T-helper 1 cell treated with Interleukin-12 subunit alpha and Interleukin-12 subunit beta and Interleukin-4 antibody, amounts not matched to agents 30 μg/mL and 1 μg/mL, for 36 hours (primary cell): ENCODE data around the gene SERTAD2.
A peak's percentile ranks its signal among the peaks of the same experiment; 100 is the strongest.

Source experiments
- H3K27ac Mint-ChIP-seq: one replicate; pipeline ENCODE4 v1.8.0; 2021; ENCODE audit warnings: mild to moderate bottlenecking, mixed read lengths
- H3K27me3 Mint-ChIP-seq: one replicate; pipeline ENCODE4 v1.8.0; 2021; ENCODE audit warnings: low read depth, mixed read lengths
- H3K36me3 Mint-ChIP-seq: one replicate; pipeline ENCODE4 v1.8.0; 2021; ENCODE audit warnings: low read depth, mixed read lengths
- H3K4me1 Mint-ChIP-seq: one replicate; pipeline ENCODE4 v1.8.0; 2021; ENCODE audit warnings: low read depth, mixed read lengths
- H3K4me3 Mint-ChIP-seq: one replicate; pipeline ENCODE4 v1.8.0; 2021; ENCODE audit warnings: mild to moderate bottlenecking, moderate library complexity, mixed read lengths
- H3K9me3 Mint-ChIP-seq: one replicate; pipeline ENCODE4 v1.8.0; 2021; ENCODE audit warnings: mixed read lengths

Gene SERTAD2

GRCh38 chr2:64632835-64633819, 20.6 kb downstream of the SERTAD2 start:
- Mint-ChIP-seq H3K4me1 (peaks cover 20% of the 10 kb centered on the region), H3K27ac (no peak overlapping the region), H3K4me3 (no peak overlapping the region), H3K27me3 (no peaks in the 10 kb centered on the region), H3K36me3 (peaks cover 38% of the 10 kb centered on the region), H3K9me3 (no peaks in the 10 kb centered on the region)

- H3K4me3 Mint-ChIP-seq, result no peak overlapping the region
- no peaks in the 10 kb centered on the region for H3K27me3 Mint-ChIP-seq
- peaks cover 34% of the 10 kb centered on the region for H3K36me3 Mint-ChIP-seq
- peaks cover 8% of the 10 kb centered on the region for H3K4me1 Mint-ChIP-seq
- no peak overlapping the region for H3K27ac Mint-ChIP-seq
- H3K9me3 Mint-ChIP-seq, result no peaks in the 10 kb centered on the region
Measured at GRCh38 chr2:64631771-64632170, 21.9 kb downstream of the SERTAD2 start.

GRCh38 chr2:64630752-64631151, 23.0 kb downstream of the SERTAD2 start:
- H3K27me3 Mint-ChIP-seq, result no peaks in the 10 kb centered on the region
- H3K27ac Mint-ChIP-seq, result no peak overlapping the region
- no peaks in the 10 kb centered on the region for H3K9me3 Mint-ChIP-seq
- H3K36me3 Mint-ChIP-seq, result peaks cover 28% of the 10 kb centered on the region
- no peak overlapping the region for H3K4me3 Mint-ChIP-seq
- H3K4me1 Mint-ChIP-seq, result peaks cover 5% of the 10 kb centered on the region

GRCh38 chr2:64629875-64630274, 23.8 kb downstream of the SERTAD2 start:
- H3K27ac Mint-ChIP-seq, result no peak overlapping the region

GRCh38 chr2:64629329-64629781, 24.4 kb downstream of the SERTAD2 start:
- H3K27ac Mint-ChIP-seq, result no peak overlapping the region
- peaks cover 22% of the 10 kb centered on the region for H3K36me3 Mint-ChIP-seq
- peaks cover 3% of the 10 kb centered on the region for H3K4me1 Mint-ChIP-seq
- no peaks in the 10 kb centered on the region for H3K9me3 Mint-ChIP-seq
- no peak overlapping the region for H3K4me3 Mint-ChIP-seq
- H3K27me3 Mint-ChIP-seq, result no peaks in the 10 kb centered on the region

More at GRCh38 chr2:64629875-64630274, 23.8 kb downstream of the SERTAD2 start:
- Mint-ChIP-seq H3K4me3 (no peak overlapping the region), H3K4me1 (peaks cover 3% of the 10 kb centered on the region), H3K27me3 (no peaks in the 10 kb centered on the region), H3K36me3 (peaks cover 25% of the 10 kb centered on the region), H3K9me3 (no peaks in the 10 kb centered on the region)

- peaks cover 3% of the 10 kb centered on the region for H3K4me1 Mint-ChIP-seq
- H3K27me3 Mint-ChIP-seq, result no peaks in the 10 kb centered on the region
- peak overlapping the region; percentile 11 for H3K27ac Mint-ChIP-seq
- no peaks in the 10 kb centered on the region for H3K9me3 Mint-ChIP-seq
- peaks cover 14% of the 10 kb centered on the region for H3K36me3 Mint-ChIP-seq
- H3K4me3 Mint-ChIP-seq, result no peak overlapping the region
Measured at GRCh38 chr2:64627860-64628841, 25.6 kb downstream of the SERTAD2 start.

GRCh38 chr2:64626963-64627760, 26.6 kb downstream of the SERTAD2 start:
- peaks cover 12% of the 10 kb centered on the region for H3K36me3 Mint-ChIP-seq
- H3K4me3 Mint-ChIP-seq, result no peak overlapping the region
- H3K27ac Mint-ChIP-seq, result peak overlapping the region; percentile 11
- H3K4me1 Mint-ChIP-seq, result peaks cover 3% of the 10 kb centered on the region
- H3K27me3 Mint-ChIP-seq, result no peaks in the 10 kb centered on the region
- no peaks in the 10 kb centered on the region for H3K9me3 Mint-ChIP-seq

- Mint-ChIP-seq H3K9me3 (no peaks in the 10 kb centered on the region), H3K4me1 (peaks cover 3% of the 10 kb centered on the region), H3K36me3 (peaks cover 9% of the 10 kb centered on the region), H3K4me3 (no peak overlapping the region), H3K27ac (no peak overlapping the region), H3K27me3 (no peaks in the 10 kb centered on the region)
Measured at GRCh38 chr2:64626146-64626809, 27.4 kb downstream of the SERTAD2 start.

GRCh38 chr2:64625299-64626145, 28.2 kb downstream of the SERTAD2 start:
- no peak overlapping the region for H3K27ac Mint-ChIP-seq
- no peaks in the 10 kb centered on the region for H3K9me3 Mint-ChIP-seq
- H3K27me3 Mint-ChIP-seq, result peaks cover under 1% of the 10 kb centered on the region
- H3K4me1 Mint-ChIP-seq, result peaks cover 3% of the 10 kb centered on the region
- no peak overlapping the region for H3K4me3 Mint-ChIP-seq
- H3K36me3 Mint-ChIP-seq, result peaks cover 2% of the 10 kb centered on the region

- H3K27ac Mint-ChIP-seq, result no peak overlapping the region
Measured at GRCh38 chr2:64624862-64625261, 28.9 kb downstream of the SERTAD2 start.

GRCh38 chr2:64624108-64624610, 29.6 kb downstream of the SERTAD2 start:
- no peak overlapping the region for H3K4me3 Mint-ChIP-seq
- H3K4me1 Mint-ChIP-seq, result peaks cover 3% of the 10 kb centered on the region
- H3K36me3 Mint-ChIP-seq, result no peaks in the 10 kb centered on the region
- H3K27me3 Mint-ChIP-seq, result peaks cover 9% of the 10 kb centered on the region
- H3K27ac Mint-ChIP-seq, result no peak overlapping the region
- H3K9me3 Mint-ChIP-seq, result no peaks in the 10 kb centered on the region

More at GRCh38 chr2:64624862-64625261, 28.9 kb downstream of the SERTAD2 start:
- H3K4me1 Mint-ChIP-seq, result peaks cover 3% of the 10 kb centered on the region
- no peaks in the 10 kb centered on the region for H3K36me3 Mint-ChIP-seq
- no peak overlapping the region for H3K4me3 Mint-ChIP-seq
- no peaks in the 10 kb centered on the region for H3K9me3 Mint-ChIP-seq
- H3K27me3 Mint-ChIP-seq, result peaks cover 4% of the 10 kb centered on the region

GRCh38 chr2:64623242-64623850, 30.4 kb downstream of the SERTAD2 start:
- no peaks in the 10 kb centered on the region for H3K36me3 Mint-ChIP-seq
- peaks cover 3% of the 10 kb centered on the region for H3K4me1 Mint-ChIP-seq
- no peak overlapping the region for H3K4me3 Mint-ChIP-seq
- H3K9me3 Mint-ChIP-seq, result no peaks in the 10 kb centered on the region
- peaks cover 9% of the 10 kb centered on the region for H3K27me3 Mint-ChIP-seq
- H3K27ac Mint-ChIP-seq, result no peak overlapping the region
